Progenitor cell of endocrine pancreas (in vitro differentiated cells): ENCODE data around the gene KCTD5. TPM values are rescaled to one million over a fixed set of nuclear protein-coding genes. Genes with fewer than 3 reads are reported as not detected.

Experiments
- DNase-seq: peaks from one replicate; pipeline ENCODE4 v3.0.0; 2021; ENCODE audit warnings: low spot score; ENCODE audit not compliant: unreplicated experiment
- H3K27ac Mint-ChIP-seq: 2 replicates; pipeline ENCODE4 v1.8.0; 2021; ENCODE audit warnings: mild to moderate bottlenecking, moderate library complexity, mixed read lengths
- H3K27me3 Mint-ChIP-seq: 2 replicates; pipeline ENCODE4 v1.8.0; 2021; ENCODE audit warnings: mixed read lengths
- H3K36me3 Mint-ChIP-seq: 2 replicates; pipeline ENCODE4 v1.8.0; 2022; ENCODE audit warnings: mixed read lengths; ENCODE audit not compliant: insufficient read depth
- H3K4me1 Mint-ChIP-seq: 2 replicates; pipeline ENCODE4 v1.8.0; 2021; ENCODE audit warnings: low read depth, mixed read lengths
- H3K4me3 Mint-ChIP-seq: 2 replicates; pipeline ENCODE4 v1.8.0; 2021; ENCODE audit warnings: low read depth, mild to moderate bottlenecking, moderate library complexity, mixed read lengths
- H3K9me3 Mint-ChIP-seq: 2 replicates; pipeline ENCODE4 v1.8.0; 2021; ENCODE audit warnings: low read depth, mixed read lengths
- total RNA-seq: library from RNA; stranded (reverse); gene quantifications from 2 replicates; pipeline ENCODE4 v1.2.1, GENCODE V29; 2021
- TF ChIP-seq, protein P1 (sequence below): fragments of 200-600 bp; sonication (generic); IDR thresholded peaks from one replicate; pipeline ENCODE4 v1.5.0; 2021; ENCODE audit warnings: antibody characterized with exemption, mild to moderate bottlenecking; ENCODE audit not compliant: unreplicated experiment

The KCTD5 gene
- total RNA-seq, 1 donor from 2014 or later = 21.4 TPM

DNA sequence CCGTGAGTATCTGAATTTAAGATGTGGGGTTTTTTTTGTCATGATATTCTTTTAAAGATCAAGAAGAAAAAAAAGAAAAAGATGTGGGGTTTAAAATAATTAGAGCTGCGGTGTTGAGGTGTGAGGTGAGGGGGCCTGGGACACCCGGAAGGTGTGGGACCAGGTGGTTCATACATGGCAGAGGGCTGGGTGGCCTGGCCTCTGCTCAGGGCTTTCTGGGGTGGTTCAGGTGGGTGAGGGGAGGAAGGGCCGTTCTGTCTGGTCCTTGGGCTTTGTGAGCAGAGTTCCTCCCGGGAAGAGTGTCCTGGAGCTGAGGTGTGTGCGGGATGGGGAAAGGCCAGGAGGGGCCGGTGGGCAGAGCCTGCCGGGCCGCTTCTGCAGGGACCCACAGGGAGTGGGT is 32.7 kb downstream of the KCTD5 start:
- no peak overlapping the region for H3K4me3 Mint-ChIP-seq
- H3K9me3 Mint-ChIP-seq = no peaks in the 10 kb centered on the region
- H3K4me1 Mint-ChIP-seq = no peaks in the 10 kb centered on the region
- TF ChIP-seq, protein P1, sequence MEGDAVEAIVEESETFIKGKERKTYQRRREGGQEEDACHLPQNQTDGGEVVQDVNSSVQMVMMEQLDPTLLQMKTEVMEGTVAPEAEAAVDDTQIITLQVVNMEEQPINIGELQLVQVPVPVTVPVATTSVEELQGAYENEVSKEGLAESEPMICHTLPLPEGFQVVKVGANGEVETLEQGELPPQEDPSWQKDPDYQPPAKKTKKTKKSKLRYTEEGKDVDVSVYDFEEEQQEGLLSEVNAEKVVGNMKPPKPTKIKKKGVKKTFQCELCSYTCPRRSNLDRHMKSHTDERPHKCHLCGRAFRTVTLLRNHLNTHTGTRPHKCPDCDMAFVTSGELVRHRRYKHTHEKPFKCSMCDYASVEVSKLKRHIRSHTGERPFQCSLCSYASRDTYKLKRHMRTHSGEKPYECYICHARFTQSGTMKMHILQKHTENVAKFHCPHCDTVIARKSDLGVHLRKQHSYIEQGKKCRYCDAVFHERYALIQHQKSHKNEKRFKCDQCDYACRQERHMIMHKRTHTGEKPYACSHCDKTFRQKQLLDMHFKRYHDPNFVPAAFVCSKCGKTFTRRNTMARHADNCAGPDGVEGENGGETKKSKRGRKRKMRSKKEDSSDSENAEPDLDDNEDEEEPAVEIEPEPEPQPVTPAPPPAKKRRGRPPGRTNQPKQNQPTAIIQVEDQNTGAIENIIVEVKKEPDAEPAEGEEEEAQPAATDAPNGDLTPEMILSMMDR = no peak
- DNase-seq = no peak
- H3K36me3 Mint-ChIP-seq = no peaks in the 10 kb centered on the region
- no peak overlapping the region for H3K27ac Mint-ChIP-seq
- peaks cover 12% of the 10 kb centered on the region for H3K27me3 Mint-ChIP-seq

DNA sequence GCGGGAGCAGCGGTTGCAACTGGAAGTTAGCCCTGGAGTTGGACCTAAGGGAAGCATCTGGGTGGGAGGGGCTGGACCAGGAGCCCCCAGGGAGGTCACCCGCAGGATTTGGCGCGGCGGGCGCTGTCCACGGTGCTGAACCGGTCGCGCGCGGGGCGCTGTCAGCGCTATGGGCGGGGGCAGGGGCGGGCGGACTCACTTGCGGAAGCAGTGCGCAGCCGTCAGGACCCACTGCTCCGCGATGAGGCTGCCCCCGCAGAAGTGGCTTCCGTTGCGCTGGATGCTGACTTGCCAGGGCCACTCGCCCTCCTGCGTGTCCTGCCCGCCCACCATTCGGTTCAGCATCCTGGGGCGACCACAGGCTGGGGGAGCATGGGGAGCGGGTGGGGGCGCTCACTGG is 33.2 kb downstream of the KCTD5 start:
- H3K27ac Mint-ChIP-seq = no peak overlapping the region
- peaks cover 12% of the 10 kb centered on the region for H3K27me3 Mint-ChIP-seq
- no peaks in the 10 kb centered on the region for H3K9me3 Mint-ChIP-seq
- H3K36me3 Mint-ChIP-seq = no peaks in the 10 kb centered on the region
- TF ChIP-seq, protein P1 = no peak
- peak; percentile 68 for DNase-seq
- H3K4me3 Mint-ChIP-seq = no peak overlapping the region
- H3K4me1 Mint-ChIP-seq = no peaks in the 10 kb centered on the region

DNA sequence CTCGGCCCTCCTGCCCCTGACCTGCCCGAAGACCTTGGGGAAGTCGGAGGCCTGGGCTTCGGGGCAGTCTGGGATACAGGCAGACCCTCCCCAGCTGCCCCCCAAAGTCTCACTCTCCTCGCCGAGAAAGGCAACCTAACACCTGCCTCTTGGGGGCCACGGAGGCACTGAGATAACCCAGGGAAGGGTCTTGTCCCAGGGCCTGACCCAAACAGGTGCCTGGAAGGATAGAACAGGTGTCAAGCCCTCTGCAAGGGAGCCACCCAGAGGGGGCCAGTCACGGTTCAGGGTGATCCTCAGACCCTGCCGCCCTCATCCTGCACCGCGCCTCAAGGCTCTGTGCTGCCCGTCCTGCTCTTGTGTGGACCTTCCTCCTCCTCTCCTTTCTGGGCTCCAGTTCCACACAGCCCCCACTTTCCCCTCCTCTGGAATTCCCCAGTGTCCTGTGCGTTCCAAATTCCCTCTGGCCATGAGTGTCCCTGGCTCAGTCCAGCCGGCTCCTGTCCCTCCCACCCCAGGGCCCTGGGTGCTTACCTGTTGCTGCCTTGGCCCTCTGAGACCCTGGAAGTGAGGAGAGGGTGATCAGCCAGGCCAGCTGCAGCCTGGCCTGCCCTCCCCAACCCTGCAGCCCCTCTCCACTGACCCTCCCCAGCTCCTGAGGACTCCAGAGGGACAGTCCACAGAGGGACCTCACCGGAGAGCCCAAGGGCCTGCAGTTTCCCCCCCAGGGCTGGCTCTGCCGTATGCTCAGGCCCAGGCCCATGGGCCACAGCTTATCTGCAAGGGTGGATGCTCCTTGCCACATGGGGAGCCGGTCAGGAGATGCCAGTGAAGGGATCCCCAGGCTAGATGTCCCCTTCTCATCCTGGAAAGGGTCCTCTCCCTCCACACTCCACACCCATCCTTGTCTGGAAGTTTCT is 33.9 kb downstream of the KCTD5 start:
- Mint-ChIP-seq H3K9me3 (no peaks in the 10 kb centered on the region), H3K27me3 (peaks cover 12% of the 10 kb centered on the region), H3K36me3 (no peaks in the 10 kb centered on the region), H3K4me1 (no peaks in the 10 kb centered on the region), H3K4me3 (no peak overlapping the region), H3K27ac (no peak overlapping the region)
- TF ChIP-seq, protein P1 = no peak
- no peak for DNase-seq

DNA sequence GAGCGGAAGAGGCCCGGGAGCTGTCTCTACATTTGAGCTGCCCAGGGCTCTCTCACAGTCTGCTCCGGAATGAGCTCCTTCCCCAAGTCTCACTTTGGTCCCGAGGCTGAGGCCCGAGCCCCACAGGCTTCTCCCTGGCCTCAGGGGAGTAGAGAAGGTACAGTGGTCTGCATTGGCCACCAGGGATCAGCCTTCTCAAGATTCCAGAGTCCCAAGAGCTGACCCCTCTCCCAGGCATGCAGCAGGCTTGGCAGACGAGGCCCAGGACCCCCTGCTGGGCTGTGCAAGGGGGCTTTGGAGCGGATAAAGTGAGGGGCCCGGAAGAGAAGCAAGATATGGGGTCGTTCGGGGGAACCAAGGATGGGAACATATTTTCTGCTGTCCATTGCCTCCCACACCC is 34.6 kb downstream of the KCTD5 start:
- Mint-ChIP-seq H3K4me1 (no peaks in the 10 kb centered on the region), H3K27me3 (peaks cover 12% of the 10 kb centered on the region), H3K36me3 (no peaks in the 10 kb centered on the region), H3K4me3 (no peak overlapping the region), H3K9me3 (no peaks in the 10 kb centered on the region), H3K27ac (no peak overlapping the region)
- TF ChIP-seq, protein P1 = no peak
- DNase-seq = no peak

DNA sequence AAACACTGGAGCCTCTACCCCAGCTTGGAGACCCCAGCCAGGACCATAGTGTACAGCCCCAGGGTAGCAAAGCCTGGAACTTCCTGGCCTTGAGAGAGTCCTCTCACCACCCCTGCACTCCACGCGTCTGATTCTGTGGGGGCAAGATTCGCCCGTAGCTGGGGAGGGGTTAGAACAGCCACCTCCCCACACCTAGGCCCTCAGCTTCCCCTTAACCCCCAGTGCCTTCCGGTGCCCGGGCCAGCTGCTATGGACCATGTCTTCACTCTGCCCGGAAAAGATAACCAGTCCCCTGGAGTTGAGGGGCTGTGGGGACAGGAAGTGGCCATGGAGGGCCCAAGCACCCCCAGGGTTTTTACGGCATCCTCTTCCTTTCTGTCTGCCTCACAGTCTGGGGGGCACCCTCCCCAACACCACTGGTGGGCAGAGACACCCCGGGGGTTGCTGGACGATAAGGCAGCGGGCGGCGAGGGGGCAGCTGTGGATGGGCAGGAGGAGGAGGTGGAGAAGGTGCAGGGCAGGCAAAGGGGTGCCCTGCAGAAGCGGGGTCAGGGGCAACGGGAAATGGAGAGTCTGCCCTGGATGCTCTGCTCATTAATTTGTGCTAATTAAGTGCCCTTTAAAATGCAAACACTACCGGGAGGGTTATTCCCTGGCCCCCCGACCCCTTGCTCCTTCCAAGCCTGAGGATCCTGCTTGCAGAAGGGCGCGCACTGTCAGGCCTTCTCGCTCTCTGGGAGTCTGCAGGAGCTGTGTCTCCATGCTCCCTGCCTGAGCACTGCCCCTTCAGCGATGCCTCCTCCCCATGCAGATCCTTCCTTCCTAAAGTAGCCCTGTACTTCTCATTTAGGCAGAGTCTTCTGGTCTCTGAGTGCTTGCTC is 35.3 kb downstream of the KCTD5 start:
- no peak overlapping the region for H3K4me3 Mint-ChIP-seq
- no peaks in the 10 kb centered on the region for H3K4me1 Mint-ChIP-seq
- peaks cover 12% of the 10 kb centered on the region for H3K27me3 Mint-ChIP-seq
- H3K27ac Mint-ChIP-seq = no peak overlapping the region
- TF ChIP-seq, protein P1 = no peak
- no peak for DNase-seq
- no peaks in the 10 kb centered on the region for H3K9me3 Mint-ChIP-seq
- H3K36me3 Mint-ChIP-seq = no peaks in the 10 kb centered on the region
